ENCODE data around the gene SCAMP4. TPM values are rescaled to one million over a fixed set of nuclear protein-coding genes. Genes with fewer than 3 reads are reported as not detected.

Gene SCAMP4
- total RNA-seq, 2 experiments from 2014 or later = 23.1 to 25.1 TPM

- no peak for TF ChIP-seq CTCF (IDR thresholded peaks at IDR 0.05)
- Mint-ChIP-seq H3K27ac (no peak overlapping the region), H3K4me3 (no peak overlapping the region), H3K9me3 (no peaks in the 10 kb centered on the region), H3K4me1 (ENCODE audit: low read depth) (peaks cover 12% of the 10 kb centered on the region), H3K27me3 (no peaks in the 10 kb centered on the region), H3K36me3 (ENCODE audit: low read depth) (peaks cover 14% of the 10 kb centered on the region)
- intact Hi-C loops (cut with micrococcal nuclease) = no loop called here
- ChIA-PET CTCF (no interaction called here), POLR2A (interaction anchor here (1.3 to 4.0 kb wide), 2 partner anchors 8 to 15 kb away, joined by 3 to 39 read pairs; no protein-coding TSS in a partner anchor)
- no peak for DNase-seq
- ATAC-seq = no peak
Measured at GRCh38 chr19:1867349-1867724, 37.9 kb upstream of the SCAMP4 start.

GRCh38 chr19:1868971-1869370 is 36.2 kb upstream of the SCAMP4 start:
- CTCF ChIA-PET = interaction anchor here (1.0 to 1.7 kb wide), 3 partner anchors 31 to 70 kb away, joined by 3 to 5 read pairs (median 5); no protein-coding TSS in a partner anchor
- no peak for TF ChIP-seq CTCF (IDR thresholded peaks at IDR 0.05)
- ATAC-seq (no peak), DNase-seq (no peak)
- peaks cover 20% of the 10 kb centered on the region for H3K36me3 Mint-ChIP-seq (ENCODE audit: low read depth)
- peaks cover 21% of the 10 kb centered on the region for H3K4me1 Mint-ChIP-seq (ENCODE audit: low read depth)
- H3K27me3 Mint-ChIP-seq = no peaks in the 10 kb centered on the region
- peak overlapping the region; percentile 34 for H3K27ac Mint-ChIP-seq
- POLR2A ChIA-PET = interaction anchor here (0.7 to 1.3 kb wide), 2 partner anchors 13 to 47 kb away, joined by 3 read pairs; no protein-coding TSS in a partner anchor
- no peaks in the 10 kb centered on the region for H3K9me3 Mint-ChIP-seq
- intact Hi-C loops (cut with micrococcal nuclease) = no loop called here
- H3K4me3 Mint-ChIP-seq = no peak overlapping the region

GRCh38 chr19:1871140-1871597 is 34.0 kb upstream of the SCAMP4 start:
- H3K4me1 Mint-ChIP-seq (ENCODE audit: low read depth) = peaks cover 27% of the 10 kb centered on the region
- no peak overlapping the region for H3K27ac Mint-ChIP-seq
- CTCF ChIA-PET = interaction anchor here (0.7 kb wide), 1 partner anchor 33 kb away, joined by 5 read pairs; no protein-coding TSS in a partner anchor
- no peaks in the 10 kb centered on the region for H3K27me3 Mint-ChIP-seq
- intact Hi-C loops (cut with micrococcal nuclease) = no loop called here
- no peak for ATAC-seq
- no peak overlapping the region for H3K4me3 Mint-ChIP-seq
- H3K36me3 Mint-ChIP-seq (ENCODE audit: low read depth) = peaks cover 33% of the 10 kb centered on the region
- POLR2A ChIA-PET = no interaction called here
- no peaks in the 10 kb centered on the region for H3K9me3 Mint-ChIP-seq
- DNase-seq = no peak
- no peak for TF ChIP-seq CTCF (IDR thresholded peaks at IDR 0.05)

GRCh38 chr19:1871630-1872029 is 33.6 kb upstream of the SCAMP4 start:
- H3K36me3 Mint-ChIP-seq (ENCODE audit: low read depth) = peaks cover 34% of the 10 kb centered on the region
- H3K27me3 Mint-ChIP-seq = no peaks in the 10 kb centered on the region
- DNase-seq = no peak
- ChIA-PET POLR2A (interaction anchor here (0.6 to 1.0 kb wide), 3 partner anchors 25 to 314 kb away, joined by 3 to 4 read pairs (median 4); no protein-coding TSS in a partner anchor), CTCF (interaction anchor here (0.7 kb wide), 1 partner anchor 34 kb away, joined by 5 read pairs; no protein-coding TSS in a partner anchor)
- H3K4me1 Mint-ChIP-seq (ENCODE audit: low read depth) = peaks cover 32% of the 10 kb centered on the region
- intact Hi-C loops (cut with micrococcal nuclease) = no loop called here
- no peak for TF ChIP-seq CTCF (IDR thresholded peaks at IDR 0.05)
- H3K4me3 Mint-ChIP-seq = no peak overlapping the region
- no peak overlapping the region for H3K27ac Mint-ChIP-seq
- H3K9me3 Mint-ChIP-seq = no peaks in the 10 kb centered on the region
- no peak for ATAC-seq

GRCh38 chr19:1872807-1873523 is 32.2 kb upstream of the SCAMP4 start:
- TF ChIP-seq CTCF (IDR thresholded peaks at IDR 0.05) = no peak
- peaks cover 35% of the 10 kb centered on the region for H3K36me3 Mint-ChIP-seq (ENCODE audit: low read depth)
- H3K4me1 Mint-ChIP-seq (ENCODE audit: low read depth) = peaks cover 29% of the 10 kb centered on the region
- ATAC-seq (no peak), DNase-seq (no peak)
- H3K27ac Mint-ChIP-seq = peak overlapping the region; percentile 25
- intact Hi-C loops (cut with micrococcal nuclease) = no loop called here
- ChIA-PET POLR2A (interaction anchor here (0.6 kb wide), 1 partner anchor 12 kb away, joined by 3 read pairs; no protein-coding TSS in a partner anchor), CTCF (no interaction called here)
- H3K27me3 Mint-ChIP-seq = no peaks in the 10 kb centered on the region
- no peak overlapping the region for H3K4me3 Mint-ChIP-seq
- no peaks in the 10 kb centered on the region for H3K9me3 Mint-ChIP-seq
